Esophagus squamous epithelium (tissue), 4 donors: ENCODE results near the gene NETO2.

Experiments used
- POLR2A ChIP-seq, 4 donors: fragments of 450-650 bp; IDR thresholded peaks; one replicate each; pipeline ENCODE4 v1.6.1; 2017; ENCODE audit warnings: antibody characterized with exemption in 4 of 4, mild to moderate bottlenecking in 4 of 4, moderate library complexity in 3 of 4
- TF ChIP-seq, protein P1 (sequence below), 6 experiments: fragments of 450-650 bp in 4 of 6; fragments of 200-600 bp in 2 of 6; sonication (generic) in 2 of 6; IDR thresholded peaks; one replicate each; pipeline ENCODE4 v1.5.1; 2016 to 2019; ENCODE audit warnings: antibody characterized with exemption in 6 of 6, mild to moderate bottlenecking in 4 of 6, moderate library complexity in 4 of 6

- TF ChIP-seq, protein P1, sequence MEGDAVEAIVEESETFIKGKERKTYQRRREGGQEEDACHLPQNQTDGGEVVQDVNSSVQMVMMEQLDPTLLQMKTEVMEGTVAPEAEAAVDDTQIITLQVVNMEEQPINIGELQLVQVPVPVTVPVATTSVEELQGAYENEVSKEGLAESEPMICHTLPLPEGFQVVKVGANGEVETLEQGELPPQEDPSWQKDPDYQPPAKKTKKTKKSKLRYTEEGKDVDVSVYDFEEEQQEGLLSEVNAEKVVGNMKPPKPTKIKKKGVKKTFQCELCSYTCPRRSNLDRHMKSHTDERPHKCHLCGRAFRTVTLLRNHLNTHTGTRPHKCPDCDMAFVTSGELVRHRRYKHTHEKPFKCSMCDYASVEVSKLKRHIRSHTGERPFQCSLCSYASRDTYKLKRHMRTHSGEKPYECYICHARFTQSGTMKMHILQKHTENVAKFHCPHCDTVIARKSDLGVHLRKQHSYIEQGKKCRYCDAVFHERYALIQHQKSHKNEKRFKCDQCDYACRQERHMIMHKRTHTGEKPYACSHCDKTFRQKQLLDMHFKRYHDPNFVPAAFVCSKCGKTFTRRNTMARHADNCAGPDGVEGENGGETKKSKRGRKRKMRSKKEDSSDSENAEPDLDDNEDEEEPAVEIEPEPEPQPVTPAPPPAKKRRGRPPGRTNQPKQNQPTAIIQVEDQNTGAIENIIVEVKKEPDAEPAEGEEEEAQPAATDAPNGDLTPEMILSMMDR (IDR thresholded peaks at IDR 0.05): no peak
- no peak for TF ChIP-seq POLR2A (IDR thresholded peaks at IDR 0.05)
Observed at GRCh38 chr16:47096297-47096696, 47.4 kb downstream of the NETO2 start.
